Thyroid gland (tissue), 4 donors: ENCODE measurements around the gene YWHAQ. TPM values are rescaled to one million over a fixed set of nuclear protein-coding genes. Genes with fewer than 3 reads are reported as not detected.
"Not testable (repeated sequence)": the region's sequence is repeated elsewhere in the genome, so short reads cannot be mapped to it uniquely, and the experiment has no call there.

ENCODE experiments used
- DNase-seq, 2 donors: peaks; one replicate each; pipeline ENCODE4 v3.0.0-alpha.2; 2019
- H3K27ac ChIP-seq, 3 donors: fragments of 200-600 bp; sonication (generic); 1 replicate in 2 of 3; 2 replicates in 1 of 3; pipeline ENCODE4 v1.5.1; 2016 to 2019; ENCODE audit warnings: mild to moderate bottlenecking in 1 of 3, moderate library complexity in 1 of 3
- H3K27me3 ChIP-seq: fragments of 200-600 bp; sonication (generic); one replicate; pipeline ENCODE4 v1.5.1; 2019
- H3K36me3 ChIP-seq, 2 donors: fragments of 200-600 bp; sonication (generic); one replicate each; pipeline ENCODE4 v1.5.1; 2016 to 2019
- H3K4me1 ChIP-seq, 2 donors: fragments of 200-600 bp; sonication (generic); one replicate each; pipeline ENCODE4 v1.5.1; 2017 to 2019
- H3K4me3 ChIP-seq, 3 donors: fragments of 200-600 bp; sonication (generic); replicated peaks in 1 of 3; 1 replicate in 2 of 3; 2 replicates in 1 of 3; pipeline ENCODE4 v1.5.1; 2016; ENCODE audit warnings: mild to moderate bottlenecking in 1 of 3
- H3K9me3 ChIP-seq: fragments of 200-600 bp; sonication (generic); one replicate; pipeline ENCODE4 v1.5.1; 2017
- CTCF ChIP-seq, 6 experiments: fragments of 200-600 bp in 3 of 6; fragments of 450-650 bp in 3 of 6; sonication (generic) in 3 of 6; IDR thresholded peaks; one replicate each; pipeline ENCODE4 v1.5.1; 2016 to 2019; ENCODE audit warnings: antibody characterized with exemption in 6 of 6, mild to moderate bottlenecking in 2 of 6, inconsistent platforms in 1 of 6, moderate library complexity in 1 of 6
- POLR2A ChIP-seq, 2 donors: fragments of 450-650 bp; IDR thresholded peaks; one replicate each; pipeline ENCODE4 v1.6.1; 2017; ENCODE audit warnings: antibody characterized with exemption in 2 of 2, mild to moderate bottlenecking in 2 of 2, moderate library complexity in 1 of 2
- WGBS, 2 donors: methylation state at CpG; one replicate each; pipeline ENCODE4 v1.1.5; 2017; 5-methylcytosine and 5-hydroxymethylcytosine counted together
- intact Hi-C: fragments of 100-400 bp; cut with DNase I; formaldehyde crosslinking; loops from one replicate; pipeline ENCODE4 v1.15.1; 2023
- total RNA-seq, 4 donors: library from RNA; depleted of rRNA; stranded (reverse); fragments of >200 nt; gene quantifications; one replicate each; pipeline ENCODE4 v1.2.3, GENCODE V29; 2016

Gene YWHAQ
- total RNA-seq, 4 donors from 2014 or later, result 246 to 270 (median 265) TPM

- H3K27ac ChIP-seq, result peak overlapping the region; percentile 97 to 100 (median 99)
- H3K4me1 ChIP-seq, result peaks cover 21 to 36% of the 10 kb centered on the region in 2 donors
- no peak for TF ChIP-seq CTCF (IDR thresholded peaks at IDR 0.05)
- TF ChIP-seq POLR2A (IDR thresholded peaks at IDR 0.05), result peak in 1 of 2 donors; percentile 86
- intact Hi-C loops, result loop anchor here (5.0 to 10.0 kb wide), 2 partner anchors 76 to 81 kb away; partner anchors contain the start of genes IAH1 and YWHAQ
- no peaks in the 10 kb centered on the region for H3K27me3 ChIP-seq
- no peaks in the 10 kb centered on the region for H3K9me3 ChIP-seq
- no peak for DNase-seq
- 1 to 2% methylated on average over 9 to 15 of the region's 32 CpGs for WGBS, 2 donors
- no peaks in the 10 kb centered on the region for H3K36me3 ChIP-seq
- peak overlapping the region; percentile 27 to 84 (median 29) for H3K4me3 ChIP-seq
Measured at GRCh38 chr2:9556121-9556743, 74.6 kb downstream of the YWHAQ start.

GRCh38 chr2:9555297-9556120, 75.3 kb downstream of the YWHAQ start, which contains the start of gene ADAM17:
Gene ADAM17, minus strand, starts transcription at chr2:9555830. Its CDS starts 225 bp downstream, at chr2:9555605.
- TF ChIP-seq CTCF (IDR thresholded peaks at IDR 0.05) (peak in 4 of 6 experiments; percentile 23 to 82 (median 58)), POLR2A (IDR thresholded peaks at IDR 0.05) (peak; percentile 8 to 97)
- Histone ChIP-seq H3K27ac (peak within 1 kb of the TSS; percentile 97 to 100 (median 99)), H3K27me3 (no peaks in the 10 kb centered on the region), H3K4me3 (peak within 1 kb of the TSS; percentile 56 to 92 (median 84)), H3K36me3 (no peaks in the 10 kb centered on the region), H3K9me3 (no peaks in the 10 kb centered on the region), H3K4me1 (peaks cover 21 to 41% of the 10 kb centered on the region in 2 donors)
- peak; percentile 97 for DNase-seq
- intact Hi-C loops, result loop anchor here (5.0 to 10.0 kb wide), 2 partner anchors 77 to 81 kb away; partner anchors contain the start of genes IAH1 and YWHAQ
- 0 to 1% methylated on average over 17 to 33 of the region's 73 CpGs for WGBS, 2 donors

- no peak for TF ChIP-seq POLR2A (IDR thresholded peaks at IDR 0.05)
- TF ChIP-seq CTCF (IDR thresholded peaks at IDR 0.05), result no peak
- Histone ChIP-seq H3K9me3 (no peaks in the 10 kb centered on the region), H3K4me1 (peaks cover 22 to 47% of the 10 kb centered on the region in 2 donors), H3K27me3 (no peaks in the 10 kb centered on the region), H3K4me3 (peak overlapping the region; percentile 56 to 92 (median 84)), H3K27ac (peak overlapping the region; percentile 79 to 100 (median 99)), H3K36me3 (no peaks in the 10 kb centered on the region)
- DNase-seq, result peak; percentile 49 to 57
- intact Hi-C loops, result loop anchor here (5.0 to 10.0 kb wide), 2 partner anchors 77 to 80 kb away; partner anchors contain the start of genes IAH1 and YWHAQ
- WGBS, 2 donors, result 0% methylated on average over 9 of the region's 9 CpGs
Measured at GRCh38 chr2:9554921-9555296, 75.9 kb downstream of the YWHAQ start.

GRCh38 chr2:9552219-9553178, 78.3 kb downstream of the YWHAQ start:
- WGBS, 2 donors, result 49 to 59% methylated on average over 2 of the region's 2 CpGs
- no peaks in the 10 kb centered on the region for H3K27me3 ChIP-seq
- no peak for TF ChIP-seq POLR2A (IDR thresholded peaks at IDR 0.05)
- no peak for TF ChIP-seq CTCF (IDR thresholded peaks at IDR 0.05)
- no peaks in the 10 kb centered on the region for H3K36me3 ChIP-seq
- H3K9me3 ChIP-seq, result no peaks in the 10 kb centered on the region
- H3K27ac ChIP-seq, result peak overlapping the region in 2 of 3 donors; percentile 29 to 33
- no peak overlapping the region for H3K4me3 ChIP-seq
- H3K4me1 ChIP-seq, result peaks cover 18 to 44% of the 10 kb centered on the region in 2 donors
- no peak for DNase-seq
- intact Hi-C loops, result loop anchor here (10.0 kb wide), 1 partner anchor 78 kb away; the partner anchor contains the start of gene IAH1

GRCh38 chr2:9550859-9551391, 79.9 kb downstream of the YWHAQ start:
- not testable (repeated sequence) for DNase-seq, H3K4me3 ChIP-seq, H3K27me3 ChIP-seq, H3K27ac ChIP-seq, H3K36me3 ChIP-seq, H3K9me3 ChIP-seq
- peaks cover 18 to 57% of the 10 kb centered on the region in 2 donors for H3K4me1 ChIP-seq
- intact Hi-C loops, result loop anchor here (10.0 kb wide), 1 partner anchor 76 kb away; the partner anchor contains the start of gene IAH1
- WGBS, 2 donors, result 81 to 83% methylated on average over 7 of the region's 7 CpGs
